Left lobe of liver (tissue), 1 donor: ENCODE results near the gene SLFN5. TPM values are rescaled to one million over a fixed set of nuclear protein-coding genes. Genes with fewer than 3 reads are reported as not detected.

Experiments
- total RNA-seq: library from RNA; stranded (reverse); gene quantifications from one replicate; pipeline ENCODE4 v1.2.1, GENCODE V29; 2021
- donor health status: DM: no; HTN: yes; CAD: no.

Gene SLFN5
- total RNA-seq, 1 donor from 2014 or later = 5.2 TPM

Other genes with a start within 250 kb of the SLFN5 start
- 36.5 TPM for gene RFFL, start 179.4 kb upstream of the SLFN5 start, total RNA-seq
- 4.4 TPM for gene RAD51D, start 123.2 kb upstream of the SLFN5 start, total RNA-seq
- gene FNDC8, start 121.5 kb upstream of the SLFN5 start, total RNA-seq = not detected
- gene NLE1, start 100.8 kb upstream of the SLFN5 start, total RNA-seq = 6.8 TPM
- gene UNC45B, start 95.3 kb upstream of the SLFN5 start, total RNA-seq = not detected
- not detected for gene SLC35G3, start 48.7 kb upstream of the SLFN5 start, total RNA-seq
- gene SLFN11, start 130.5 kb downstream of the SLFN5 start, total RNA-seq = 2.7 TPM
- gene SLFN12, start 189.4 kb downstream of the SLFN5 start, total RNA-seq = 0.73 TPM
- 1.6 TPM for gene SLFN13, start 205.7 kb downstream of the SLFN5 start, total RNA-seq